D721Med (cell line): ENCODE results near the gene C3orf18.

ENCODE experiments used
- DNase-seq: peaks from one replicate; pipeline ENCODE4 v3.0.0; 2011; ENCODE audit warnings: low spot score; ENCODE audit not compliant: insufficient read length
- FAIRE-seq: peaks from 2 replicates; lab custom pipeline; 2011; peaks lifted over from hg19 to GRCh38; lab: Jason Lieb, UNC
- CTCF ChIP-seq: IDR thresholded peaks from 2 replicates; pipeline ENCODE4 v1.5.1; 2012; ENCODE audit warnings: mild to moderate bottlenecking, control low read depth; ENCODE audit not compliant: insufficient read depth; ENCODE audit errors: missing control alignments

The C3orf18 gene

GRCh38 chr3:50567386-50568167 is at the start of gene C3orf18:
TSS of gene C3orf18 (minus strand) at chr3:50567747. CDS start at chr3:50565699, 2,048 bp downstream.
- FAIRE-seq, result no peak
- peak; percentile 100 for DNase-seq
- TF ChIP-seq CTCF, result no peak

DNA sequence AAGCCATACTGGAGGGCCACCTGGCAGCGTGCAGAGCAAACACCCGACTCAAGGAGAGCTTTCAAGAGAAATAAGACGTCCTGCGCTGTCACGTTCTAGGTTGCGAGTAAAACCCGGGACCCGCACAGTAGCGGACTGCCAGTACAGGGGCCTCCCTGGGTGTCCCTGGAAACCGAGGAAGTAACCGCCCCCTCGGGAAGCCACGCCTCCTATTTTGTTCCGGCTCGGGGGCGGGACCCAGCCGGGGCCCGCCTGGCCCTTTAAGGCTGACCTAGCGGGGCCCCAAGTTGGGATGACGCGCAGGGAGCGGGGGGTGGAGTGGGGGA is 49.2 kb upstream of the C3orf18 start:
- peak; percentile 91 for DNase-seq
- TF ChIP-seq CTCF, result no peak
- no peak for FAIRE-seq

DNA sequence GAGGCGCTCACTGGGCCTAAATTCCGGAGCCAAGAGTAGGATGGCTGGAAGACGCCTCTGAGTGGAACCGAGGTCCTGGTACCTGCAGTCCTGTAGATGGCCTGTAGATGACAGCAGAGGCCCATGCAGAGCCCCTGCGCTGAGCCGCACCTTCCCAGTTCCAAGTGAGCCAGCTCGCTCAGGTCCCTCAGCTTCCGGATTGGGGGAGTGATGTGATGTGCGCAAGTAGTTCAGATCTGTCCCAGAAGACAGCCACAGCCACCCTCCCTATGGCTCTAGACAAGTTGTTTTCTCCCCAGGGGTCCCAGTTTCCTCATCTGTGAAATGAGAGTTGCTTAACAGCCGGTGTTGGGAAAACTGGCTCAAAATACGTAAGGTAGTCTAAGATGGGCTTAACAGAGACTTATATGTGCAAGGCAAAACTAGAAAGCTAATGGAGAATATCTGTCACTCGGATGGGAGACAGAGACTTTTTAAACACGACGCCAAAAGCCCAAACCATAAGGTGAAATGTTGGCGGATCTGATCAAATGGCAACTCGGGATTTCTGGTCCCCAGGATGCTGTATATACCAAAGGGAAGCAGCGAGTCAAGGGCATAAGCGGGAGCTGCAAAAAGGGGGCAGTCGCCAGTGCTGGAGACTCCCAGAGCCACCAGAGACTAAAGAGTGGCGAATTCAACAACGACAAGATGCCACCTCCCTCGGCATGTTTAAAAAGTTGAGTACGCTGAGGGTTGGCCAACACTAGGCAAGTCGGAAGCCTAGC is 48.6 kb upstream of the C3orf18 start:
- FAIRE-seq (peak; percentile 38), DNase-seq (peak; percentile 72)

DNA sequence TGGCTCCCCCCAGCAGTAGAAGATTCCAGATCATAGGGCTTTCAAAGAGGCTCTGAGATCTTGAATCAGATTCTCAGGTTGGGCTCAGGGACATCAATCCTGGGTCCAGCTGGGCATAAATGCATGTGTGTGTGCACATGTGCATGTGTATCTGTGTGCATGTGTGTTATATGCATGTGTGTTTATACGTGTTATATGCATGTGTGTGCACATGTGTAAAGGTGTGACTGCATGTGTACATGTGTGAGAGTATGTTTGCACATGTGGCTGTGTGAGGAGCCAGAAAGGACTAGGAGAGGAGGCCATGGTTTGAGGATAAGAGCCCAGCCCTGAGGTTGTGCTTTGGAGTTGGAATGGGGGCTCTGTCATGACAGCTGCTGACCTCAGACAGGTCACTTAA is 47.6 kb upstream of the C3orf18 start:
- no peak for DNase-seq
- no peak for FAIRE-seq
- no peak for TF ChIP-seq CTCF

More for the DNA sequence above, 48.6 kb upstream of the C3orf18 start:
- peak; percentile 98 for TF ChIP-seq CTCF

GRCh38 chr3:50612970-50613846 is 45.7 kb upstream of the C3orf18 start:
- no peak for TF ChIP-seq CTCF
- no peak for FAIRE-seq
- DNase-seq, result no peak

- no peak for DNase-seq
- no peak for TF ChIP-seq CTCF
- FAIRE-seq, result no peak
Observed at GRCh38 chr3:50612234-50612882, 44.8 kb upstream of the C3orf18 start.
